ENCODE results near the gene SLC44A3. TPM values are rescaled to one million over a fixed set of nuclear protein-coding genes. Genes with fewer than 3 reads are reported as not detected.

The SLC44A3 gene
- total and polyA plus RNA-seq, 2 of the 13 experiments (the other 11 are each of a cell fraction or from before 2014, with no cell fraction given) = 6.8 to 14.1 TPM

DNA sequence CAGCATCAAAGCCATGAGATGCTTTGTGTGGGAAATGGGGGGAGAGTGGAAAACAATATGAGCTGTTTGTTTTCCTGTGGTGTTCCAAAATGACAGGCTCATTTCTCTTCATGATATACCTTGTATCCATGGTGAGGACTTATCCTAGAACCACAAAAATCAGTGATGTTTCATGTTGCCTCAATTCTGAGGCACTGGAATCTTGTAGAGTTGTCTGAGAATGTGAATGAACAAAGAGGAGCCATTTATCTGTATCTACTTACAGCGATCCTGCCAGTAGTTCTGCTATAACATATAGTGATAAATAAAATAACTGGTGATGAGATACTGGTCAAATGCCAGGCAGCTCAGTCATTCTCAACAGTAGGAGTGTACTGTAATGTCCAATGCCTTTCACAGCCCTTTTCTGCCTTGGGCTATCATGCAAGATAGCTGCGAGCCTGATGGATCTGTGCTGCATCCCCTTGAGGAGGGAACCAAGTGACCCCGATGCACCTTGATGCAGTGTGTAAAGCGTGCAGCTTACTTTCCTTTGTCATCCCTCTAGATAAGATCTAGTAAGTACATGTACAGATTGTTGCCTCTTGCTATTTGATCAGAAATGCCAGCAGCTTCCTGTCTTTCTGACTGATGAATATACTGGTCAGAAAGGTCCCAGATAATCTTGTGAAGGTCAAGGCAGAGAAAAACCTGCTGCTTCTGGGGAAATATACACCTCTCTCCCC, 52.8 kb downstream of the SLC44A3 start (continued):
- TF ChIP-seq, protein P1, sequence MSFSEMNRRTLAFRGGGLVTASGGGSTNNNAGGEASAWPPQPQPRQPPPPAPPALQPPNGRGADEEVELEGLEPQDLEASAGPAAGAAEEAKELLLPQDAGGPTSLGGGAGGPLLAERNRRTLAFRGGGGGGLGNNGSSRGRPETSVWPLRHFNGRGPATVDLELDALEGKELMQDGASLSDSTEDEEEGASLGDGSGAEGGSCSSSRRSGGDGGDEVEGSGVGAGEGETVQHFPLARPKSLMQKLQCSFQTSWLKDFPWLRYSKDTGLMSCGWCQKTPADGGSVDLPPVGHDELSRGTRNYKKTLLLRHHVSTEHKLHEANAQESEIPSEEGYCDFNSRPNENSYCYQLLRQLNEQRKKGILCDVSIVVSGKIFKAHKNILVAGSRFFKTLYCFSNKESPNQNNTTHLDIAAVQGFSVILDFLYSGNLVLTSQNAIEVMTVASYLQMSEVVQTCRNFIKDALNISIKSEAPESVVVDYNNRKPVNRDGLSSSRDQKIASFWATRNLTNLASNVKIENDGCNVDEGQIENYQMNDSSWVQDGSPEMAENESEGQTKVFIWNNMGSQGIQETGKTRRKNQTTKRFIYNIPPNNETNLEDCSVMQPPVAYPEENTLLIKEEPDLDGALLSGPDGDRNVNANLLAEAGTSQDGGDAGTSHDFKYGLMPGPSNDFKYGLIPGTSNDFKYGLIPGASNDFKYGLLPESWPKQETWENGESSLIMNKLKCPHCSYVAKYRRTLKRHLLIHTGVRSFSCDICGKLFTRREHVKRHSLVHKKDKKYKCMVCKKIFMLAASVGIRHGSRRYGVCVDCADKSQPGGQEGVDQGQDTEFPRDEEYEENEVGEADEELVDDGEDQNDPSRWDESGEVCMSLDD (CRISPR knock-in tag; IDR thresholded peaks at IDR 0.05; ENCODE audit: borderline replicate concordance) = no peak

- POLR2A ChIA-PET = no interaction called here
- FAIRE-seq = no peak
Measured at GRCh38 chr1:94873520-94874351, 53.6 kb downstream of the SLC44A3 start.

More at GRCh38 chr1:94873520-94874351, 53.6 kb downstream of the SLC44A3 start:
- Histone ChIP-seq H3K27ac (ENCODE audit: extremely low read length, insufficient read depth, low read length) (no peak overlapping the region), H3K27me3 (ENCODE audit: control insufficient read depth in 1 of 2, insufficient read depth in 2 of 2, low read length in 2 of 2) (no peaks in the 10 kb centered on the region), H3K36me3 (replicated peaks in 1 of 2; ENCODE audit: control insufficient read depth in 1 of 2, insufficient read depth in 2 of 2, low read length in 2 of 2) (peaks cover 0 to 3% of the 10 kb centered on the region in 2 experiments; a peak in 2 of 5 replicates), H3K4me3 (replicated peaks in 1 of 3; ENCODE audit: insufficient read depth in 1 of 3, low read depth in 2 of 3, low read length in 3 of 3) (no peak overlapping the region), H3K4me2 (ENCODE audit: low read depth, low read length) (no peak overlapping the region), H2AFZ (ENCODE audit: low read length) (no peak overlapping the region), H3K79me2 (ENCODE audit: insufficient read depth, low read length) (no peaks in the 10 kb centered on the region), H4K20me1 (ENCODE audit: insufficient read depth, low read length) (no peaks in the 10 kb centered on the region), H3K9me3 (ENCODE audit: low read length) (no peaks in the 10 kb centered on the region), H3K4me1 (ENCODE audit: insufficient read depth, low read length) (no peaks in the 10 kb centered on the region), H3K9ac (ENCODE audit: insufficient read depth, low read depth, low read length) (no peak overlapping the region)
- DNase-seq (ENCODE audit: low spot score) (no peak), ATAC-seq (no peak)
- no peak for TF ChIP-seq ZNF235 (CRISPR knock-in tag; IDR thresholded peaks at IDR 0.05; ENCODE audit: borderline replicate concordance)
- no peak for TF ChIP-seq ZIK1 (CRISPR knock-in tag; IDR thresholded peaks at IDR 0.05; ENCODE audit: borderline replicate concordance, low read depth)
- no peak for TF ChIP-seq ZNF816 (CRISPR knock-in tag; IDR thresholded peaks at IDR 0.05; ENCODE audit: borderline replicate concordance)
- TF ChIP-seq GLMP (CRISPR knock-in tag; IDR thresholded peaks at IDR 0.05; ENCODE audit: borderline replicate concordance) = no peak
- no peak for TF ChIP-seq ATF7 (IDR thresholded peaks at IDR 0.05)
- TF ChIP-seq ATF7 (CRISPR knock-in tag; IDR thresholded peaks at IDR 0.05) = no peak
- no peak for TF ChIP-seq HOXA9 (CRISPR knock-in tag; IDR thresholded peaks at IDR 0.05; ENCODE audit: borderline replicate concordance)
- no peak for TF ChIP-seq PRDM10 (CRISPR knock-in tag; IDR thresholded peaks at IDR 0.05; ENCODE audit: low read depth)
- no peak for TF ChIP-seq MTF1 (CRISPR knock-in tag; IDR thresholded peaks at IDR 0.05)
- TF ChIP-seq CHD2 (IDR thresholded peaks at IDR 0.05; ENCODE audit: low read depth, low read length) = no peak
- TF ChIP-seq ZNF773 (CRISPR knock-in tag; IDR thresholded peaks at IDR 0.05; ENCODE audit: borderline replicate concordance) = no peak
- intact Hi-C loops (cut with micrococcal nuclease; ENCODE audit: unreplicated experiment) (no loop called here), in situ Hi-C loops (cut with HindIII; ENCODE audit: extremely low pct_ligation_motif_present, low pct_unique_long_range_greater_than_20kb) (loop anchor here (25.0 kb wide), 1 partner anchor 364 kb away; the partner anchor contains the start of gene RWDD3)
- BruUV-seq (replicated peaks) = no TSS peak
- WGBS (ENCODE audit: low lambda C conversion rate) = 97% methylated on average over 7 of the region's 7 CpGs
- CTCF ChIA-PET (ENCODE audit: low intra/inter-chr PET ratio, low total read pairs) = no interaction called here

Measured in HepG2 (cell line).